GM21528 (cell line): ENCODE data around the gene IGF1R.

ENCODE experiments used
- ATAC-seq: cut with Tn5 transposase; IDR thresholded peaks from one replicate; pipeline ENCODE4 v1.9.1; 2021; ENCODE audit warnings: mild to moderate bottlenecking, moderate library complexity; ENCODE audit not compliant: unreplicated experiment, low FRiP score

Gene IGF1R

DNA sequence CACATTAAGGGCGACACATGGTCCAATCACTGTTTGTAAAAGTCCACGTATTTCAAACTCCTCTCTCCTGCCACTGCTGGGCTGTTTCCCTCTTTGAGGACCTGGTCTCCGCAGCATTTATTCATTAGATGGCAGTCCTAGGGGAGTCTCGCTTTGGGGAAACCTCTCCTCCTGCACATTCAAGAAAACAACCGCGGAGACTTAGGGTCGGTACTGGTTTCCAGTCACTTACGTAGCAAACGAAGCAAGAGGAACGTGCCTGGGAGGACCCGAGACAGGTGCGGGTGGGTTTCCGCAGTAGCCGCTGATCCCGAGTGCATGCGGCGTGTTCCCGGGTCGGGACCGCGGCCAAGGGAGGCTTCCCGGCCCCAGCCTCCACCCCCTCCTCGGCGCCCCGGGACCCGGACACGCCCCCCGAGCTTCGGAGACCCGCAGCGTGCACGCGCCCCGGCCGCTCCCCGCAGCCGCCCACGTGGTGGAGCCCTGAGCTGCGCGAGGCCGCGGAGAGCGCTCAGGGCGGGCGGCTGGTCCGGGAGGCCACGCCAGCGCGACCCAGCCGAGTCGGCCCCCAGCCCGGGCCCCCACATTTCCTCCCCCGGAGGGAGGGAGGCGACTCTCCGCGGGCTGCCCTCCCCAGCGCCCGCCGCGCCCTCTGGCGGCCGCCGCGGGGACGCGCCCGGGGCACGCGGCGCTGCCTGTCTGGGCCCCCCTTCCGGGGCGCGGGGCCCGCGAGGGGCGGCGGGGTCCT is 1.1 kb upstream of the IGF1R start:
- ATAC-seq = peak; percentile 48

DNA sequence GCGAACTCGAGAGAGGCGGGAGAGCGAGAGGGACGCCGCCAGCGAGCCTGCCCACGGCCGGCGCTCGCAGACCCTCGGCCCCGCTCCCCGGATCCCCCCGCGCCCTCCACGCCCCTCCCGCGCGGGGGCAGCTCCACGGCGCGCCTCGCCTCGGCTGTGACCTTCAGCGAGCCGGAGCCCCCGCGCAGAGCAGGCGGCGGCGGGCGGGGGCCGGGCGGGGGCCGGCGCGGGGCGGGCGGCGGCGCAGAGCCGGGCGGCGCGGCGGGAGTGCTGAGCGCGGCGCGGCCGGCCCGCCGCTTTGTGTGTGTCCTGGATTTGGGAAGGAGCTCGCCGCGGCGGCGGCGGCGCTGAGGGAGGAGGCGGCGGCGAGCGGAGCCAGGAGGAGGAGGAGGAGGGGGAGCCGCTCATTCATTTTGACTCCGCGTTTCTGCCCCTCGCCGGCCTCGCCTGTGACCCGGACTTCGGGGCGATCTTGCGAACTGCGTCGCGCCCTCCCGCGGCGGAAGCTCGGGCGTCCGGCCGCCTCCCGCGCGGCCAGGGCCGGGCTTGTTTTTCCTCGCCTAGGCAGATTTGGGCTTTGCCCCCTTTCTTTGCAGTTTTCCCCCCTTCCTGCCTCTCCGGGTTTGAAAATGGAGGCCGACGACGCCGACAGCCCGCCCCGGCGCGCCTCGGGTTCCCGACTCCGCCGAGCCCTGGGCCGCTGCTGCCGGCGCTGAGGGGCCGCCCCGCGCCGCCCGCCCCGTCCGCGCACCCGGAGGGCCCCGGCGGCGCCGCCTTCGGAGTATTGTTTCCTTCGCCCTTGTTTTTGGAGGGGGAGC is 524 bp downstream of the IGF1R start:
- ATAC-seq = peak; percentile 36

DNA sequence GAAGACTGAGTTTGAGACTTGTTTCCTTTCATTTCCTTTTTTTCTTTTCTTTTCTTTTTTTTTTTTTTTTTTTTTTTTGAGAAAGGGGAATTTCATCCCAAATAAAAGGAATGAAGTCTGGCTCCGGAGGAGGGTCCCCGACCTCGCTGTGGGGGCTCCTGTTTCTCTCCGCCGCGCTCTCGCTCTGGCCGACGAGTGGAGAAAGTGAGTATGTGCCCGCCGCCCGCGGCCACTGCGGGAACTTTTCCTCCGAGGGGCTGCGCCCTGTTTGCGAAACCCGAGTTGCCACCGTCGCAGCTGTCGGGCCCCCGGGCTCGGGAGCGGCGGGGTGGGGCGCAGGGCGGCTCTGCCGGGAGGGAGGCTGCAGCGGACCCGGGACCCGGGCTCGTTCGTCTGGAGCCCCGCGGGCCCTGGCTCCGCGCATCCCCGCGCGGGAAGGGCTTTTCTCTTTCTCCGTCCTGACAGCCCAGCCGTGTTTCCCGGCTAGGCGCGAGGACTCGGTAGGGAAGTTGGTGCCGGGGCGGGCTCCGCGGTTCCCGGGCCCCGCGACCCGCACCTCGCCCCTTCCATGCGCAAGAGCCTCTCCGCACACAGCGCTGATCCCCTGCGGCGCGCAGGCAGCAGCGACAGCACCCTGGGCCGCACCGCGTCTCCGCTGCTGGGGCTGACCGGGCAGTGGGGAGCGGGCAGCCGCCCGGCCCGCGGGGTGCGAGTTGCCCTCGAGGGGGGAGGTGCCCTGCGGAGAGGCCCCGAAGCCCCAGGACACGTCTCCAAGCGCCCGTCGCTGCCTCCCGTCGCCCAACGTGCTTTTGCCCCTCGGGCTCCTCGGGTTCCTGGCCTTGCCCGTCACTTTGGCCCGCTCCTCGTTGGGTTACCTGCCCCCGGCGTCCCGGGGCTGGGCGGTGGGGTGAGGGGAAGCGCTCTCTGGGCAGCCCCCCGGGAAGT is 1.4 kb downstream of the IGF1R start:
- ATAC-seq = no peak

DNA sequence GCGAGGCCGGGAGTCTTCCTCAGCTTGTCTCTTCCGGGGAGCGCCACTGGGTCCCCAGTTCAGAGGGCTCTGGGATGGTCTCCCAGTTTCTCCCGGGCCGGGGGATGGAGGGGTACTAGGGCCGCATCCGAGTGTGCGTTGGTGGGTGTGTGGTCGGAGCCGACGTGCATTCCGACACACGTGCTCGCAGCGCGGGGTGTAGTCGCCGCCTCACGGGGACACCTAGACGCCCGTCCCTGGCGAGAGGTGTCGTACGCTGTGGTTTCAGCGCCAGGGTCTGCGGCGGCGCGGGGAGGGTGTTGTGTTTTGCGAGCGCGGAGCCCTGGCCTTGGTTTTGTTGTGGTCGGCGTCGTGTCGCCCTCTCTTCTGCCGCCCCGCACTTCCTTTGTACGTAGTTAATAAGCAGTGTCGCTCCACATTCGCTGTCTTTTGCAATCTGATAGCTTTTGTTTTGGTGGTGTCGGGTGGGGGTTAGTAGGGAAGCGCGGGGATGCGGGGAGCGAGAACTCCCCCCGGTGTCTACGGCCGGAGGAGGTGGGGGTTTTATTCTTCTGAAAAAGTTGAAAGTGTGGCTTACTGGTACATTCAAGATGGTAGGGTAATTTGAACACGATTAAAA is 2.2 kb downstream of the IGF1R start:
- no peak for ATAC-seq

DNA sequence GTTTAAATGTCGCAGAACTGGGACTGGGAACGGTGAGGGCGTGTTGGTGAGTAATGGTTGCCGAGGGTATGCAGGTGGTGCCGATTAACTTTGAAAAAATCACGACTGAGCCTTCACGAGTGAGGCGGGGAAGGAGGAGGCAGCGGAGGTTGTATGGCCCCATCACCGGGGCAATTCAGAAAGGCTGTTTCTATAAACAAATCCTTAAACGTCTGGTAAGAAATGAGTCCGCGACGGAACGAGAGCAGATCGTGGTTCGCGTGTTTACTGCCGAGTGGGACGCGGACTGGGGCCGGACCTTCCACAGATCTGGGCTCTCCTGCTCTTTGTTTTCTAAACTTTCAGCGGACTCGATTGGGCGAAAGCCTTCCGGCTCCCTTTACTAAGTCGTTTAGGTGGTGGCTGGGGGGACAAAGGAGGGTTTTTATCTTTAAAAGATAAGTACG is 2.7 kb downstream of the IGF1R start:
- no peak for ATAC-seq

DNA sequence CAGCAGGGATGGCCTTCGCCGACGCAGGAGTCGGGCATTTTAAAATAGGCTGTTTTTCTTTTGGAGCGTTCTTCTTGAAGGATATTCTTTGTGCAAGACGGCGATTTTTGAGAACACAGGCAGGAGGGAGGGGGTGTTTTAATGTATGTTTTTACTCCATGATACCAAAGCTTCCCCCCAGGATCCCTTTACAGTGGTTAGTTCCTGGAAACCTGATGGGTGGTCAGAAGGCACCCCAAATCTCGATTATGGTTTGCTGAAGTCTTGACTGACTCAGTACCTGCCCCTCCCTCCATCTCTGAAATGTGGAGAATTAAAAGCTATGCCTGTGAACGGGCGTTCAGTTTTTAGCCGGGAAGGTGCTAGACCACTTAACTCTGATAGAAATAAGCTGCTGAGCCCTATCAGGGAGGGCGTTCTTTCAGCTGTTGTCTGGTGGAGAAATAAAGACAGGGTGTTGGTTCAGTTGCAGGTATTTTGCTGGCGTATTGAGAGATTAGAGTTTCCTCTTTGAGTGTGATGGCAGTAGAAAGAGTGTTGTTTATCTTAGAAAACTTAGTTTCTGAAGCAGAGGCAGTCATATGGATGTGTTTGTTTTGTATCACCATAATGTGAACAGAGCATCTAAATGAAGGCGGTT is 3.4 kb downstream of the IGF1R start:
- no peak for ATAC-seq

DNA sequence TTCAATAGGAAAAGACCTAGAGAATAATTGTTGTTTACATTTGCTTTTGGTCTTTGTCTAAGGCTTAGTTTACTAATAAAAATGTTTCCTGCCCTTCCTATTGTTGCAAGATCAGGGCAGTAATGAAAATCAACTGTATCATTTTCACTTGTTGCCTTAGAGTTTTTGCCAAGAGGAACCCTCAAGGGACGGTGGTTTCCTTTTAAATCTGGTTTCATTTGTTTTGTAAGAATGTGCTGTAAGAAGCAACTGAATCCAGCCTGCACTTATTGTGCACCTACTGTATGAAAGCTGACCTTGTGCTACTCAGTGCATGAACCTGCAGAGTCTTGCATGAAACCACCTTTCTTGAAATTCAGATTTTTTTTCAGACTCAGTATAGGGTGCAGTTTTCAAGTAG is 5.3 kb downstream of the IGF1R start:
- ATAC-seq = no peak

DNA sequence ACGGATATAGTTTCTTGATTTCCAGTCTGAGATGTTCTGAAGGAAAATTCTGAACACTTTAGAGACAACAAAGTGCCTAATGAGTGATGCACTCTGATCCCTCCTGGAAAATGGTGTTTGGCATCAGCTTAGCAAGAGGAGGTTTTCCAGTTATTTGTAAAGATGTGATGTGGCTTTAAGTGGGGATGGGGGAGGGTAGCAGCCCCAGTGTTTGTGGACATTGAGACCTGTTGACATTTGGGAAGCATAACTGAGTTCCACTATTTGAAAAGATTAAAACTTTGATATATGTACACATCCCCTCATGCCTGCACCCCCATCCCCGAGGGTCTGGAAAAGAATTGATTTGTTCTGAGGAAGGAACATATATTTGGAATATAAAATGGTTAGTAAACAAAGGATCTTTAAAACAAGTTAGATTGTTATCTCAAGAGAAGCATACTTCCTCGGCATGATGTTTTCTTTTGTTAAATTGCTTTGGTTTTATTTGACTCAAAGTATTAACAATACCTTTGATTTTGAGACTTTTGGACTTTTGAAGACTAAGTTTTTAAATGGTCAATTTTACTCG is 6.5 kb downstream of the IGF1R start:
- ATAC-seq = no peak

DNA sequence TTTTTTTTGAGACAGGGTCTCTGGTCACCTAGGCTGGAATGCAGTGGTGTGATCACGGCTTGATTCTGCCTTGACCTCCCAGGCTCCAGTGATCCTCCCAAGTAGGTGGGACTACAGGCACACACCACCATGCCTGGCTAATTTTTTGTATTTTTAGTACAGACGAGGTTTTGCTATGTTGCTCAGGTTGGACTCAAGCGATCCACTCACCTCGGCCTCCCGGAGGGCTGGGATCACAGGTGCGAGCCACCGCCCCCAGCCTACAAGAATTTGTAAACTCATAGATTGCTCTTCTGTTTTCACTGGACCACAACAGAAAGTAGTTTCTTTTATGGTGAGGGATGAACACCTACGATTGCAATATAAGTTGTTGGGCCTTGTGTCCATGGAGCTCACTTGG is 7.4 kb downstream of the IGF1R start:
- ATAC-seq = no peak

DNA sequence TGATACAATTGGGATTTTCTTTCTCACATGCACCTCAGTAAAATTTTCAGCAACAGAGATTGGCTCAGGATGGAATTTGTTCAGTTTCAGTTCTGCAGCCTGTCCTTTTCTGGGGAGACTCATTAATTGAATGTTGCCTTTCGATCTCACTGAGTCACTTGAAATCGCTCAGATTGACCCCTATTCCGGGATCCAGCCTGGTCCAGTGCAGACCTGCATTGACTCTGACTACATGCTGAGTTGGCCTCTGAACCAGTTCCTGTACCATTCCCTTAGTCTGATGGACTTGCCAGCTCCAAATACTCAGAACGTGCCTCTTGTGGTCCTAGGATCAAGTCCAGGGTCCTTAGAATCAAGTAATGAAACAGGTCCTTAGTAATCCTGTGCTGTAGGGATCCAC is 9.4 kb downstream of the IGF1R start:
- no peak for ATAC-seq

DNA sequence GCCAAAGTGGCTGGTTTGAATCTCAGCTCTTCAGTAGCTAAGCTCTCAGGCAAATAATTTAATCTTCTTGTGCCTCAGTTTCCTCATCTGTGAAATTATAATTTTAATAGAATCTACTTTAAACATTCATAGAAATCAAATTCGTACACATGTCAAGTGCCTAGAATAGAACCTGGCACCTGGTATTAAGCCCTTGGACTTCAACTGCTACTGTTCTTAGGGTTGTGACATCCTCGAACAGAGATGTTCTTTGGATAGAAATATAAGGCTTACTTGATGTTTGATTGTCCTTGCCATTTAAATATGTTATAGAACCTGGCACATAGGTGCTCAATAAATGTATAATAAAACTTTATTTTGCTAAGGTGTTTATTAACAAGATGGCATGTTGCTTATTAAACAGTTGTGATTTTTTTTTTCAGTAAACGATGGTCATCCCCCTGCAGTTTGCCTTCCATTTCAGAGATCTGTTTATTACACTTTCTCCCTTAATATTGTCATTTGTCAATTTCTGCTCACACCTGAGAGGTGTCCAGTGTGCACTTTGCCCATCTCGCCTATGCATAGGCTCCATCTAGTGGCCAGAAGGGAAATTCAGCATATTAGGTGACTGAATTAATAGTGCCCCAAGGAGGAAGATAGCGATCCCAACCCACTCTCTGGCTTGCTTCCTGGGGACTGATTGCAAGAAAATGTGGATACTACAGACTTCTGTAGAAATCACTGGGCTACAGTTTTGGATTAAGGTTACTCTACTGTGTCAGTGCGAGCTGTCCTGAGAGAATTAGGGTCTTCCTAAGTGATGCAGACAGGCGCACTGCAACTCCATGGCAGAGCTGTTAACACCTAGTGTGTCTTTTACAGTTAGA is 10.7 kb downstream of the IGF1R start:
- ATAC-seq = peak; percentile 91

DNA sequence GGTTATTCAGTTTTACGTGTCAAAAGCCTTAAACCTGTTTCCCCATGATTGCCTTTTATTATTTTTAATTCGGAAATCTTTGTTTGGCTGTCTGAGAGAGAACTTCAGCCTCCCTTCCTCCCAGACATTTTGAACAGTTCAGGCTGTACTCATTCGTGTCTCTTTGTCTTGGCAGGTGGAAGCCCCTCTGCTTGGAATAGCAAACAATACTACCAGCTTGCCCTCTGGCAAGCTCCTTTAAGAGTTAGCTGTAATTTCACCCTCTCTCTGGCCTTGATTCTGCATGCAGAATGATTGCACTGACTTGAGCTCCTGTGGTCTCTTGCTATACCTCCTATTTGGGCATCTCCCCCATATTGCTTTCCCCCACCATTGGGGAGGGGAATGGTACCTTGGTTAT is 11.7 kb downstream of the IGF1R start:
- no peak for ATAC-seq

DNA sequence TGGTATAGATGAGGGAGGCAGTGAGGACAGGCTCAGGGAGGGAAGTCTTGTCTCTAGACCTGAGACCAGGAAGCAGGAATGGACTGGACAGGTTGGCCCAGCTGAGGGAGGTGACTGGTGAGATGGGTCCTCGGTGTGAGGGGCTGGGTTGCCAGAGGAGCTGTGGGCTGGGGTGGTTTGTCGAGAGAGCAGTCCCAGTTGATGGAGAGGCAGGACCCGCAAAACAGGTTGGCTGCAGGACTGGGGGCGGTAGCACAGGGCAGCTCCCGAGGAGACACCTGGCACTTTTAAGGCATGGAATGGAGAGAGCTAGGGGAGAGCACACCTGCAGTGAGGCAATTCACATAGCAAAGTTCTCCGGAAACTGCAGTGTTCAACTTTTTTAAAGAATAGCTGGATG is 14.7 kb downstream of the IGF1R start:
- no peak for ATAC-seq

DNA sequence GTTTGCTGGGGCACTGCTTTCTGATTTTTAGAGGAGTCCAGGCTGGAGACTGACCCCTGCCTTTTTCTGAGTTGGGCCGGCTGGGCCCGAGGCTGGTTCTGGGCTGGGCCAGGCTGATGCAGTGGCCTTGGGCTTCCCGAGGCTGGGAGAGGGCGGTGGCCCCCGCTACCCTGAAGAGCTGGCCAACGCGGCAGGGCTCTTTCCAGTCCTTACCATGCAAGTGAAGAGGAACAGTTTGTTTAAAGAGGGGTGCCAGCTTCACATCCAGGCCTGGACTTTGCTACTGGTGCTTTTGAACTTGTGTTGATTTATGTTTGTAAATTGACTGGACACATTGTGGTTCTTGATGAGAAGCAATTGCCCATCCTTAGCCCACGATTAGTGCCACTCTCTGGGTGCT is 15.3 kb downstream of the IGF1R start:
- no peak for ATAC-seq

DNA sequence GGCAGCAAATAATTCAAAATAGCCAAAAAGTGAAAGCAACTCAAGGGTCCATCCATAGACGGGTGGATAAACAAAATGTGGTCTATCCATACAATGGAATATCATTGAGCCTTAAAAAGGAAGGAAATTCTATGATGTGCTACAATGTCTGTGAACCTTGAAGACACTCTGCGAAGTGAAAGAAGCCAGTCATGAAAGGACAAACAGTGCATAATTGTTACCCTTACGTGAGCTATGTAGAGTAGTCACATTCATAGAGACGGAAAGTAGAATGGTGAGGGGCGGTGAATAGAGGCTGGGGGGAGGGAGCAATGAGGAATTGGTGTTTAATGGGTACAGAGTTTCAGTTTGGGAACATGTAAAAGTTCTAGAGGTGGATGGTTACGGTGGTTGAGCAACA is 18.1 kb downstream of the IGF1R start:
- no peak for ATAC-seq

DNA sequence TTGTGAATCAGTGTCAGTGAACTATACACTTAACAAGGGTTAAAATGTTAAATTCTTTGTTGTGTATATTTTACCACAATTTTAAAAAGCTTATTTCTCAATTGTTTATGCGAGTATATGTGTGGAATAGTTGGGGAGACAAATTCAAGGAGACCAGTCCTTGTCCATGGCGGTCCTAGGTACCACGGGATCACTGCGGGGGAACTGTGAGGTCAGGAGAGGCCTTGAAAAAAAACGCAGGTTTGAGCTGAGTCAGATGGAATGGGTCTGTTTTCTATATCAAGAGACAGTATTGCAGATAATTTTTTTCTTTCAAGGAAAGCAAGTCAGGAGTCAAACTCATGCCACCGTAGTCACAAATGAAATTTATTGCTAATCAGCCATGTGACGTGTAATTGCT is 18.5 kb downstream of the IGF1R start:
- ATAC-seq = no peak

DNA sequence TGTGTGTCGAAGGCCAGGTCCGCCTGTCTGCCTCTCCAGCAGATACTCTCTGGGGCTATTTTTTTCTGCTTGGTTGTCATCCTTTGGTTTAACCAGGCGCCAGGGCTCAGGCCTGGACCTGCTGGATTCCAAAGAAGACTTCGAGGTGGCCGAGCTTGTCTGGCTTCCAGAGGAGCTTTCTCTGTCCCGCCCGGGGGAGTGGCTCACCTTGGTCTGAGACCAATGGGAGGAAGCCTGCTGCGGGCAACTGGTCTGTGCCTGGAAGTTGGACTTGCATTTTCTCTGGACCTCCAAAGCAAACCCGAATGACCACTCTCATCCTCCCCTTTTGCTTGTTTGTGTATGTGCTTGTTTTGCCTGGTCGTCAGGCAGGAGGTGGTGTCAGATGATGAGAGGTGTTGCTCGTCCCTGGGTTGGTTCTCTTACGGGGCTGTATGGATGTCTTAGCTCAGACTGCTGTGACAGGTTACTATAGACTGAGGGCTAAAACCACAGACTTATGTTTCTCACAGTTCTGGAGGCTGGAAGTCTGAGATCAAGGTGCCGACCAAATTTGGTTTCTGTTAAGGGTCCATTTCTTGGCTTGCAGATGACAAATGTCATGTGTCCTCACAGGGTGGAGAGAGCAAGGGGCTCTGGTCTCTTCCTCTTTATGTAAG is 19.3 kb downstream of the IGF1R start:
- ATAC-seq = no peak
